ENCODE data around the gene RXRA.

The RXRA gene

DNA sequence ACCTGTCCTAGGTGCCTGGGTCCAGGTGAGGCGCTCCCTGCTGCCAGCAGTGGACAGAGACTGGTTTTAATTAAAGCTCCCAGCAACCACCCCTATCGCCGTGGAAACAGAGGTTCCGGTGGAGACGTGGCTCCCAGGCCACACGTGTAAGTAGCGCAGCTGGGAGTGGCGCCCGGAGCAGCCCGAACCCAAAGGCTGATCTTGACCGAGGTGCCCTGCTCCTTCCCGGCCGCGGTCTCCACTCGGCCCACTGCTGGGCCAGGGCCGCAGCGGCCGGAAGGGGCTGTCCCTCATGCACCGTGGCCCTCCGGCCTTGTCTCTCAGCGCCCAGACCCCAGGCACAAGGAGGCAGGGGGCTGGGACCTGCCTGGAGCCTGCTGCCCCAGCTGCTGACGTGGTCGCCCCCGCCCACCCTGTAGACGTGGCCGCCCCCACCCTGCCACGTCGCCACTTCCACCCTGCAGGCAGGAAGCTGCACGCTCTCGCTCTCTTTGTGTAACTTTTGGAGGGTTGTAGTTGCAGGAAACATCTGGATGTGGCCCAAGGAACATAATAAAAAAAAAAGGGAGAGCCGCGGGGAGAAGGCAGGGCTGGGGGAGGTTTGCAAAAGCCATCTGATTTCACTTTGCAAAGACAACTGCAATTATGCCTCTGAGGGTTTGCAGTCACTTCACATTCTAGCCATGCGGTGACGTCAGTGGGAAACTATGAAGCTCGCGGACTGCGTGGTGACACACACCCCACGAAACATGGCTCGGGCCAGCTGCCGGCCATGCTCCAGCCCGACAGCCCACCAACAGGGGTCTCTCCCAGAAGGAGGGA, 129.9 kb downstream of the RXRA start:
- DNase-seq: no peak

DNA sequence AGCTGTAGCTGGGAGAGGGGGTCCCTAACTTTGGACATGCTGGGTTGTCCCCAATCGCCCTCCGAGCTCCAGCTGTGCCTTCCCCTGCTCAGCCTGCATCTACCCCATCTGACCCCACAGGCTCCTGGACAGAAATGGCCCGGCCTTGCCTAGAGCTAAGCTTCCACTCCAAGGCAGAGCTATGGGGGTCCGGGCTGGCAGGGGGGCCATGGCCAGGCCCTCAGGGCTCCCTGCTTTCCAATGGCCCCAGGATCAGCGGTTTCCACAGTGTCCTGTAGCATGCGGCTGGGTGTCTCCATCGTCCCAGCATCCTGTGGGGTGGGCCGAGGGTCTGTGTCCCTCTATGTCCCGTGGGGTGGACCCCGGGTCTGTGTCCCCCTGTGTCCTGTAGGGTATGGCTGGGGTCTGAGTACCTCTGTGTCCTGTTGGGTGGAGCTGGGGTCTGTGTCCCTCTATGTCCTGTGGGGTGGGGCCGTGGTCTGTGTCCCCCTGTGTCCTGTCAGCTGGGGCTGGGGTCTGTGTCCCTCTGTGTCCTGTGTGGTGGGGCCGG, 130.6 kb downstream of the RXRA start:
- DNase-seq: no peak

GRCh38 chr9:134457321-134458206, 131.3 kb downstream of the RXRA start:
- no peak for DNase-seq

- no peak for DNase-seq
Observed at GRCh38 chr9:134458207-134459108, 132.2 kb downstream of the RXRA start.

GRCh38 chr9:134459164-134459563, 132.9 kb downstream of the RXRA start:
- DNase-seq: no peak

GRCh38 chr9:134459573-134459972, 133.3 kb downstream of the RXRA start:
- DNase-seq: no peak

DNA sequence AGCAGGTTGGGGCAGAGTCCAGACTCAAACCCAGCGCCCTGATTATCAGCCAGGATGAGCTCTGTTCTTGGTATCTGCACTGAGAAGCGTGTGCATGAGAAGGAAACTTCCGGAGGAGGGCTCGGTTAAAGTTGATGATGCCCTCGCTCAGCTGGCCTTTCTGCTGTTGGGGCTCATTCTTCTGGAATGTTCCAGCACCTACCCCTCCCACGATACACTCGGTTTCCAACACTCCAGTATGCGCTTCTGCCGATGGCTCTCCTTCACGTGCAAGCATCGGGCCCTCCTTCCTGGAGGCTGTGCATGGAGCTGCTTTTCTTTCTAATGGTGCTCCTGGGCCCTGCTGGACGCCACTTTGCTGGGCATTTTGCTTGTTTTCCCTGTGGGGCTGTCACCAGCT, 134.0 kb downstream of the RXRA start:
- no peak for DNase-seq

DNA sequence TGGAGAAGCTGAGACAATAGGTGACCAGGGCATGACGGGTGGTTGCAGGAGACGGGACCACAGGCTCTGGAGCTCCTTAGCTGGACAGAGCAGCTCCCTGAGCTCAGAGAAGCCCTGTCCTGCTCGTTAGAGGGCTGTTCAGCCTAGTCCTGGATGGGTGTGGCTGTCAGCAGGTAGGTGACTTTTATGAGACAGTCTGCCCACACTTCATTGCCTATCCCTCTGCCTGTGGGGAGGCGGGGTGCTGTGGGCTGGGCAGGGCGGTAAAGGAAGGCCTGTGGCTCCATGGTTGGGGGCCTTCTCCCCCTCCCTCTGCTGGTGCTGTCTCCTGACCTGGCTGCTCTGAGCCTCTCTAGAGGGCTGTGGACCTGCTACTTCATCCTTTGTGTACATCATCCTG, 134.6 kb downstream of the RXRA start:
- no peak for DNase-seq

DNA sequence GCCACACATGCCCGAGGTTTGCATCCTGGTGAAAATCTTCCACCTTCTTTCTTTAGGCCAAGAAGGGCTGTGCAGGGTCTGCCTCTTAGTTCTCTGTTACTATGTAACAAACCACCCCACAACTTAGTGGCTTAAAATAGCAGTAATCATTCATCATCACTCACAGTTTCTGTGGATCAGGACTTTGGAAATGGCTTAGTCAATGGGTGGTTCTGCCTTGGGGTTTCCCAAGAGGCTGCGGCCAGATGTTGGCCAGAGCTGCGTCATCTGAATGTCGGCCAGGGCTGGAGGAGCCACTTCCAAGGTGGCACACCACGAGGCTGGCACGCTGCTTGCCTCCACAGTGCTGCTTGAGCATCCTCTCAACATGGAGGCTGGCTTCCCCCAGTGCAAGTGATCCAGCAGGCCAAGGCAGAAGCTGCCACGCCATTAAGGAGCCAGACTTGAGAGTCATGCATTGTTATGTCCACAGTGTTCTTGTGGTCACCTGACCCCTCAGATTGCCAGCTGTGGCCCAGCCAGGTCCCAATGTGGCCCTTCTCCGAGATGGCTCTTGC, 135.2 kb downstream of the RXRA start:
- no peak for DNase-seq

- DNase-seq: no peak
Observed at GRCh38 chr9:134462318-134462717, 136.1 kb downstream of the RXRA start.

DNA sequence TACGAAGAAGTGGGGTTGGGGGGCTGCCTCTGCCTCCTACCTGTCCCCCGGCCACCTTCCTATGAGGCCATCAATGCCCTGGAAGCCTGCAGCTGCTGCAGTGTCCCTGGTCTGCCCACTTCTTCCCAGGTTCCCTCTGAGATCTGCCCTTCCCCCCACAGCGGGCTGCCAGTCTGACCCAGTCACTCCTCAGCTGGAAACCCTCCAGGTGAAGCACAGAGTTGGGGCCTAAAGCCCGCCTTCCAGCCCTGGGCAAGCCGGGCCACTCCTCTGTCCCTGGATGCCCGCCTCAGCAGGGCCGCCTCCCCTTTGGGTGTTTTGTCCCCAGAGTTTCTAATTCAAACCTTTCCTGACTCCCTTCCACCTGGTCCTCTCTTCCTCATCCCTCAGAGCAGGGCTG, 137.0 kb downstream of the RXRA start:
- no peak for DNase-seq

GRCh38 chr9:134466869-134467616, 140.8 kb downstream of the RXRA start:
- no peak for DNase-seq

GRCh38 chr9:134468358-134468757, 142.1 kb downstream of the RXRA start:
- DNase-seq: no peak

- no peak for DNase-seq
Observed at GRCh38 chr9:134469041-134469875, 143.0 kb downstream of the RXRA start.

GRCh38 chr9:134472256-134472655, 146.0 kb downstream of the RXRA start:
- no peak for DNase-seq

DNA sequence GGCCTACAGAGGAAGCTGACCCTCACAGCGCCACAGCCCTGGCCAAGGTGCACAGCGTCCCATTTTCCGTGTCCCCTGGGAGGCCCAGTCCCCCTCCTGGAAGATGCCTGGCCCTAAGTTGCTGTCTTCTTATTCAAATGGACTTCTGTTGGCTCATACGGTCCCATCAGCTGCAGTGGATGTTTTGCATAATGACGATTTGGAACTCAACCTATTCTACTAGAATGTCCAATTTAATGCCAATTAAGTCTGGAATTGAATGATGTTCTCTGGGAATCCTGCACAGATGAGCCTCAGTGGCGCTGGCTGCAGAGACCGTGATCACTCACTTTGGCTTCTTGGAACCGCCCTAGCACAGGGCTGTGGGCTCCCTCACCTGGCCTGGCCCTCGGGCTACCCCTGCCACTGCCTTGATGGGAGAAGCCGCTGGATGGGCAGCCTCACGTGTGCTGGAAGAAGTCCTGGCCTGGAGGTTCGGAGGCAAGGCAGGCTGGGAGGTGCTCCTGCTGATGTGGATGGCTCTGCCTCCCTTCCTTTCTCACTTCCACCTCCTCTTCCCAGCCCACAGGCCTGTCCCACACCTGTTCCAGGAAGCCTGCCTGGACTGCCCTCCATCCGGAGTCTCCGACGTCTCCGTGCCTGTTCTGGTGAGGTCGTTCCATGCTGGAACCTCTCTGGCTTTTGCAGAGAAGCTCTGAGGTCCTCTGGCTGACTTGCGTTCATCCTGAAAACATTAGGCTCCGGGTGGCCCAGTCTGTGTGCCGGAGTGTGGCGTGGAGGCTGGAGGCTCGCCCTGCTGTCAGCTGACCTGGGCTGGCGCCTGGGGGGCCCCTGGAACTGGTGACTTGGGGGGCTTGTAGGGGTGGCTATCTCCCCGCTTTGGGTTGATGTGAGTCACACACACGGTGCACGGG, 147.1 kb downstream of the RXRA start:
- DNase-seq: no peak

GRCh38 chr9:134474055-134474370, 147.8 kb downstream of the RXRA start:
- no peak for DNase-seq

DNA sequence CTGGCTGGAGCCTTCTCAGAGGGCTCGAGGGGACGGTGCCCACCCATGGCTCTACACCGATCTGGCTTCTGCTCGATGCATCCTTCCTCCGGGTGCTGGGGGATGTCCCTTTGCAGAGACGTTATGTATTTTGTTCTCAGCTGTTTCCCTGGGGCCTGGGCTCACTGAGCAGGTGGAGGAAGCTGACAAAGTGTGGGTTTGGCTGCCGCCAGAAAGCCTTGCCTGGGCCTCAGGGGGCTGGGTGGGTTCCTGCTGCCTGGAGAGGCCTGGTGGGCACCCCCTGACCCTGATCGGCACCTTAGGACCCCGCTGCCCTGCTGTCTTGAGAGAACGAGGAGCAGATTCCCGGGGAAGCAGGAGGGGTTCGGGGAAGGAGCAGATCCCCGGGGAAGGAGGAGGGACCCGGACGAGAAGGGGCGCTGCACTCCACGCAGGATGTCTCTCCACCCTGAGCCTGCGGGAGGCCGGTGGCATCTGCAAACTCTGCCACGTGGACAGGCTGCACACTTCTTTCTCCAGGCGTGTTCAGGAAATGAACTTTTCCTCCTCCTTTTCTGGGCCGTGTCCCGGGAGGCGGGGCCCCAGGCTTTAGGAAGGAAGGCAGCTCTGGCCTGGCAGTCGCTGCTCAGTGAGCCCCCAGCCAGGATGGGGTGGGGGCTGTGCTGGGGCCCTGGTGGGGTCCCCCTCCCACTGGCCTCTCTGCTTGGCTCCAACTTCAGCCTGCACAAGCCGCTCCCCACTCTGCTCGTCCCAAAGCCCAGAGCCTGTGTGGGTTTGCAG, 148.9 kb downstream of the RXRA start:
- no peak for DNase-seq
